CMK (cell line): ENCODE measurements around the gene NOTO.
"Not testable (repeated sequence)": the region's sequence is repeated elsewhere in the genome, so short reads cannot be mapped to it uniquely, and the experiment has no call there.

Source experiments
- DNase-seq: peaks from one replicate; pipeline ENCODE4 v3.0.0-alpha.2; 2010; ENCODE audit warnings: low read depth

The NOTO gene

GRCh38 chr2:73202156-73203054 lies at the start of gene NOTO:
Gene NOTO (plus strand): TSS chr2:73202574. CDS start chr2:73202667, 93 bp downstream.
- no peak for DNase-seq

- no peak for DNase-seq
Measured at GRCh38 chr2:73156539-73157124, 45.7 kb upstream of the NOTO start.

GRCh38 chr2:73162856-73163391 lies 39.5 kb upstream of the NOTO start:
- DNase-seq = no peak

- DNase-seq = peak; percentile 53
Measured at GRCh38 chr2:73163483-73164367, 38.6 kb upstream of the NOTO start.

- not testable (repeated sequence) for DNase-seq
Measured at GRCh38 chr2:73165978-73166377, 36.4 kb upstream of the NOTO start.

- not testable (repeated sequence) for DNase-seq
Measured at GRCh38 chr2:73166813-73167212, 35.6 kb upstream of the NOTO start.

GRCh38 chr2:73168348-73168747 lies 34.0 kb upstream of the NOTO start:
- DNase-seq = not testable (repeated sequence)

- not testable (repeated sequence) for DNase-seq
Measured at GRCh38 chr2:73170341-73170740, 32.0 kb upstream of the NOTO start.

- no peak for DNase-seq
Measured at GRCh38 chr2:73172963-73173362, 29.4 kb upstream of the NOTO start.

GRCh38 chr2:73173781-73174180 lies 28.6 kb upstream of the NOTO start:
- no peak for DNase-seq

GRCh38 chr2:73174244-73174643 lies 28.1 kb upstream of the NOTO start:
- no peak for DNase-seq

GRCh38 chr2:73174941-73175662 lies 27.3 kb upstream of the NOTO start:
- DNase-seq = peak; percentile 49

GRCh38 chr2:73175663-73176204 lies 26.6 kb upstream of the NOTO start:
- peak; percentile 78 for DNase-seq

GRCh38 chr2:73176205-73176880 lies 26.0 kb upstream of the NOTO start:
- peak; percentile 68 for DNase-seq

- DNase-seq = peak; percentile 76
Measured at GRCh38 chr2:73176881-73177644, 25.3 kb upstream of the NOTO start.

- DNase-seq = no peak
Measured at GRCh38 chr2:73177645-73178255, 24.6 kb upstream of the NOTO start.

- DNase-seq = no peak
Measured at GRCh38 chr2:73185965-73186364, 16.4 kb upstream of the NOTO start.

- DNase-seq = no peak
Measured at GRCh38 chr2:73187549-73187948, 14.8 kb upstream of the NOTO start.

GRCh38 chr2:73197579-73197978 lies 4.8 kb upstream of the NOTO start:
- no peak for DNase-seq
